ENCODE measurements around the gene BST1. TPM values are rescaled to one million over a fixed set of nuclear protein-coding genes. Genes with fewer than 3 reads are reported as not detected.
A peak's percentile ranks its signal among the peaks of the same experiment; 100 is the strongest.

The BST1 gene
- total and polyA plus RNA-seq, 2 experiments from 2014 or later, result 0.99 to 1.8 TPM

DNA sequence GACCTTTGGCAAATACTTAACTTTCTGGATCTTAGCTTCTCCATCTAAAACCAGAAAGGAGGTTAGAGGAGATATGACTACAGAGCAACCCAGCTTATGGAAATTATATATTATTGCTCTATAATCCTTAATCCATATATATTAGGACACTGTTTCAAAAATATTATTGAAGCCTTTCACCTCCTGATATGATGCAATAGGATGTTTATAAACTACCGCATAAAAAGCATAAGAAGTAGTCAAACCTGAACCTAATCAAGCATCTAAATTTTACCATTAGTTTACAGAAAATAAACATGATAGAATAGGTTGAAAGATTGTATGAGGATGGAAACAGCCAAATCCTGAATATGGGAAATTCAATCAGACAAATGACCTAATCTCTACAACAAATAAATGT, 26.8 kb upstream of the BST1 start (continued):
- TF ChIP-seq ZNF462 (CRISPR knock-in tag; IDR thresholded peaks at IDR 0.05) (no peak), JUNB (IDR thresholded peaks at IDR 0.05; ENCODE audit: unreplicated experiment) (no peak)
- TF ChIP-seq, protein P1, sequence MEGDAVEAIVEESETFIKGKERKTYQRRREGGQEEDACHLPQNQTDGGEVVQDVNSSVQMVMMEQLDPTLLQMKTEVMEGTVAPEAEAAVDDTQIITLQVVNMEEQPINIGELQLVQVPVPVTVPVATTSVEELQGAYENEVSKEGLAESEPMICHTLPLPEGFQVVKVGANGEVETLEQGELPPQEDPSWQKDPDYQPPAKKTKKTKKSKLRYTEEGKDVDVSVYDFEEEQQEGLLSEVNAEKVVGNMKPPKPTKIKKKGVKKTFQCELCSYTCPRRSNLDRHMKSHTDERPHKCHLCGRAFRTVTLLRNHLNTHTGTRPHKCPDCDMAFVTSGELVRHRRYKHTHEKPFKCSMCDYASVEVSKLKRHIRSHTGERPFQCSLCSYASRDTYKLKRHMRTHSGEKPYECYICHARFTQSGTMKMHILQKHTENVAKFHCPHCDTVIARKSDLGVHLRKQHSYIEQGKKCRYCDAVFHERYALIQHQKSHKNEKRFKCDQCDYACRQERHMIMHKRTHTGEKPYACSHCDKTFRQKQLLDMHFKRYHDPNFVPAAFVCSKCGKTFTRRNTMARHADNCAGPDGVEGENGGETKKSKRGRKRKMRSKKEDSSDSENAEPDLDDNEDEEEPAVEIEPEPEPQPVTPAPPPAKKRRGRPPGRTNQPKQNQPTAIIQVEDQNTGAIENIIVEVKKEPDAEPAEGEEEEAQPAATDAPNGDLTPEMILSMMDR (conservative IDR thresholded peaks at IDR 0.05; ENCODE audit: low read depth in 2 of 2), result no peak

DNA sequence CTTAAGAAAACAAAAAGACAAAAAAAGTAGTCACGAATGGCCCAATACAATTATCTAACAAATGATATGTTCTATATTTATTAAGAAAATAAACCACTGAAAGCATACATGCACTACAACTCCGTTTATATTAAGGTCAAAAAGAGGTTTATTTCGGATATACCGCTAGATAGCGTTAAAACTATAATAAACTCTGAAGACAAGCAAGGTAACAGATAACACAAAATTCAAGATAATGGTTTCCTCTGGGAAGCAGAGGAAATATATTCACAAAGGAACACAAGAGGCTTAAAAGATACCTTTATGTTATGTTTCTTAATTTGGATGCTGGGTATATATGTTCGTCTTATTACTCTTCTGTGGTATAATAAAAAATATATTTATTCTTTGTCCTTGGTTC, 26.0 kb upstream of the BST1 start:
- no peak for DNase-seq (ENCODE audit: low spot score)
- Histone ChIP-seq H3K9me2 (ENCODE audit: insufficient read depth) (no peaks in the 10 kb centered on the region), H3K4me3 (no peak overlapping the region), H3K27ac (ENCODE audit: low read depth) (no peak overlapping the region), H3K79me2 (replicated peaks; ENCODE audit: insufficient read depth) (peaks cover 85% of the 10 kb centered on the region), H3K27me3 (ENCODE audit: insufficient read depth) (no peaks in the 10 kb centered on the region), H2AFZ (no peak overlapping the region), H3K4me1 (ENCODE audit: insufficient read depth) (peaks cover 30% of the 10 kb centered on the region), H3K36me3 (ENCODE audit: insufficient read depth) (no peaks in the 10 kb centered on the region), H3K4me2 (peak overlapping the region; percentile 40), H4K20me1 (replicated peaks; ENCODE audit: insufficient read depth) (peaks cover 13% of the 10 kb centered on the region; the same call in 1 of the 2 replicates), H3F3A (replicated peaks; ENCODE audit: low read depth) (no peaks in the 10 kb centered on the region)
- ATAC-seq, result no peak
- peaks cover 25% of the 10 kb centered on the region for H3K4me1 Mint-ChIP-seq
- peaks cover 5% of the 10 kb centered on the region for H3K27me3 Mint-ChIP-seq (ENCODE audit: insufficient read depth, low read depth, poor library complexity)
- H3K27ac Mint-ChIP-seq, result no peak overlapping the region
- no peaks in the 10 kb centered on the region; the same call in 2 of the 3 replicates for H3K9me3 Mint-ChIP-seq
- H3K4me3 Mint-ChIP-seq, result no peak overlapping the region
- peaks cover 18% of the 10 kb centered on the region for H3K36me3 Mint-ChIP-seq (ENCODE audit: low read depth)
- TF ChIP-seq JUNB (IDR thresholded peaks at IDR 0.05; ENCODE audit: unreplicated experiment) (no peak), ZNF462 (CRISPR knock-in tag; IDR thresholded peaks at IDR 0.05) (no peak), POLR2AphosphoS5 (IDR thresholded peaks at IDR 0.05; ENCODE audit: low read depth) (no peak)

Data from GM23338 (cell line).